ENCODE results near the gene AFG1L. TPM values are rescaled to one million over a fixed set of nuclear protein-coding genes. Genes with fewer than 3 reads are reported as not detected.
A peak's percentile ranks its signal among the peaks of the same experiment; 100 is the strongest.
"Not testable (repeated sequence)": the region's sequence is repeated elsewhere in the genome, so short reads cannot be mapped to it uniquely, and the experiment has no call there.

The AFG1L gene
- total RNA-seq, 1 donor from 2014 or later = 2.6 TPM

GRCh38 chr6:108309844-108310243 is 15.0 kb downstream of the AFG1L start:
- no peak for FAIRE-seq
- no peak for TF ChIP-seq CTCF (IDR thresholded peaks at IDR 0.05; ENCODE audit: insufficient read depth, low read length, severe bottlenecking)
- Histone ChIP-seq H3K36me3 (ENCODE audit: control insufficient read depth, insufficient read depth, low read length) (no peaks in the 10 kb centered on the region), H3K4me3 (ENCODE audit: low read depth, low read length) (no peak overlapping the region), H3K27me3 (ENCODE audit: control insufficient read depth, insufficient read depth, low read length) (no peaks in the 10 kb centered on the region)
- no peak for DNase-seq (ENCODE audit: low read depth)

- Histone ChIP-seq H3K36me3 (ENCODE audit: control insufficient read depth, insufficient read depth, low read length) (no peaks in the 10 kb centered on the region), H3K4me3 (ENCODE audit: low read depth, low read length) (no peak overlapping the region), H3K27me3 (ENCODE audit: control insufficient read depth, insufficient read depth, low read length) (no peaks in the 10 kb centered on the region)
- no peak for TF ChIP-seq CTCF (IDR thresholded peaks at IDR 0.05; ENCODE audit: insufficient read depth, low read length, severe bottlenecking)
- FAIRE-seq = no peak
- DNase-seq (ENCODE audit: low read depth) = no peak
These were observed 17.8 kb downstream of the AFG1L start for GRCh38 chr6:108312605-108313004.

GRCh38 chr6:108321253-108321747 is 26.4 kb downstream of the AFG1L start:
- DNase-seq (ENCODE audit: low read depth) (peak; percentile 38), FAIRE-seq (peak; percentile 28)
- Histone ChIP-seq H3K36me3 (ENCODE audit: control insufficient read depth, insufficient read depth, low read length) (no peaks in the 10 kb centered on the region), H3K27me3 (ENCODE audit: control insufficient read depth, insufficient read depth, low read length) (no peaks in the 10 kb centered on the region), H3K4me3 (ENCODE audit: low read depth, low read length) (no peak overlapping the region)
- no peak for TF ChIP-seq CTCF (IDR thresholded peaks at IDR 0.05; ENCODE audit: insufficient read depth, low read length, severe bottlenecking)

- DNase-seq (ENCODE audit: low read depth) (no peak), FAIRE-seq (no peak)
- Histone ChIP-seq H3K36me3 (ENCODE audit: control insufficient read depth, insufficient read depth, low read length) (no peaks in the 10 kb centered on the region), H3K4me3 (ENCODE audit: low read depth, low read length) (no peak overlapping the region), H3K27me3 (ENCODE audit: control insufficient read depth, insufficient read depth, low read length) (no peaks in the 10 kb centered on the region)
- TF ChIP-seq CTCF (IDR thresholded peaks at IDR 0.05; ENCODE audit: insufficient read depth, low read length, severe bottlenecking) = no peak
These were observed 27.9 kb downstream of the AFG1L start for GRCh38 chr6:108322728-108323127.

GRCh38 chr6:108323710-108324466 is 29.0 kb downstream of the AFG1L start:
- no peak for FAIRE-seq
- H3K36me3 ChIP-seq (ENCODE audit: control insufficient read depth, insufficient read depth, low read length) = no peaks in the 10 kb centered on the region
- TF ChIP-seq CTCF (IDR thresholded peaks at IDR 0.05; ENCODE audit: insufficient read depth, low read length, severe bottlenecking) = no peak
- no peak overlapping the region for H3K4me3 ChIP-seq (ENCODE audit: low read depth, low read length)
- H3K27me3 ChIP-seq (ENCODE audit: control insufficient read depth, insufficient read depth, low read length) = no peaks in the 10 kb centered on the region
- no peak for DNase-seq (ENCODE audit: low read depth)

GRCh38 chr6:108330221-108330785 is 35.4 kb downstream of the AFG1L start:
- not testable (repeated sequence) for H3K27me3 ChIP-seq (ENCODE audit: control insufficient read depth, insufficient read depth, low read length); DNase-seq (ENCODE audit: low read depth); FAIRE-seq; H3K4me3 ChIP-seq (ENCODE audit: low read depth, low read length); H3K36me3 ChIP-seq (ENCODE audit: control insufficient read depth, insufficient read depth, low read length)
